ENCODE results near the gene DPH6.

Gene DPH6

GRCh38 chr15:35560258-35560657 is 14.3 kb upstream of the DPH6 start:
- no peak for DNase-seq
- Histone ChIP-seq H3K4me1 (ENCODE audit: control insufficient read depth, low read depth, low read length) (no peaks in the 10 kb centered on the region), H3K27me3 (ENCODE audit: insufficient read depth, low read length, poor library complexity) (no peaks in the 10 kb centered on the region), H2BK5ac (ENCODE audit: low read length) (no peak overlapping the region), H3K36me3 (ENCODE audit: control insufficient read depth, insufficient read depth, low read length) (no peaks in the 10 kb centered on the region), H4K8ac (ENCODE audit: low read depth, low read length) (no peak overlapping the region), H3K79me1 (ENCODE audit: low read length) (no peaks in the 10 kb centered on the region), H4K5ac (ENCODE audit: low read length) (no peak overlapping the region), H3K4me3 (ENCODE audit: low read length) (no peak overlapping the region), H2AK5ac (ENCODE audit: low read length) (no peak overlapping the region), H3K23ac (ENCODE audit: low read length) (no peak overlapping the region), H3K56ac (ENCODE audit: low read length) (no peak overlapping the region), H3K79me2 (ENCODE audit: control insufficient read depth, insufficient read depth, low read length) (no peaks in the 10 kb centered on the region), H3K4me2 (ENCODE audit: low read length) (no peak overlapping the region), H2BK120ac (ENCODE audit: low read depth, low read length) (no peak overlapping the region), H2BK15ac (replicated peaks; ENCODE audit: low read depth) (no peak overlapping the region), H3K27ac (ENCODE audit: low read depth, low read length) (no peak overlapping the region), H3K18ac (ENCODE audit: low read length) (no peak overlapping the region), H3K9ac (ENCODE audit: low read length) (no peak overlapping the region), H3K4ac (ENCODE audit: low read depth, low read length) (no peak overlapping the region)
- no CpG with 5 or more reads among the region's 1 CpG for WGBS (ENCODE audit: extremely low coverage, insufficient coverage, low lambda C conversion rate)

GRCh38 chr15:35559683-35560082 is 13.7 kb upstream of the DPH6 start:
- H3K56ac ChIP-seq (ENCODE audit: low read length): no peak overlapping the region
- H4K5ac ChIP-seq (ENCODE audit: low read length): no peak overlapping the region
- H2AK5ac ChIP-seq (ENCODE audit: low read length): no peak overlapping the region
- no peak overlapping the region for H4K8ac ChIP-seq (ENCODE audit: low read depth, low read length)
- no peaks in the 10 kb centered on the region for H3K4me1 ChIP-seq (ENCODE audit: control insufficient read depth, low read depth, low read length)
- no peak overlapping the region for H3K4me2 ChIP-seq (ENCODE audit: low read length)
- H3K36me3 ChIP-seq (ENCODE audit: control insufficient read depth, insufficient read depth, low read length): no peaks in the 10 kb centered on the region
- H2BK120ac ChIP-seq (ENCODE audit: low read depth, low read length): no peak overlapping the region
- no peak overlapping the region for H3K9ac ChIP-seq (ENCODE audit: low read length)
- no peaks in the 10 kb centered on the region for H3K79me2 ChIP-seq (ENCODE audit: control insufficient read depth, insufficient read depth, low read length)
- no peak overlapping the region for H3K4me3 ChIP-seq (ENCODE audit: low read length)
- H3K4ac ChIP-seq (ENCODE audit: low read depth, low read length): no peak overlapping the region
- no peak overlapping the region for H2BK5ac ChIP-seq (ENCODE audit: low read length)
- WGBS (ENCODE audit: extremely low coverage, insufficient coverage, low lambda C conversion rate): no CpG with 5 or more reads among the region's 2 CpGs
- no peaks in the 10 kb centered on the region for H3K79me1 ChIP-seq (ENCODE audit: low read length)
- no peak overlapping the region for H3K27ac ChIP-seq (ENCODE audit: low read depth, low read length)
- no peaks in the 10 kb centered on the region for H3K27me3 ChIP-seq (ENCODE audit: insufficient read depth, low read length, poor library complexity)
- no peak for DNase-seq
- H2BK15ac ChIP-seq (replicated peaks; ENCODE audit: low read depth): no peak overlapping the region
- no peak overlapping the region for H3K23ac ChIP-seq (ENCODE audit: low read length)
- H3K18ac ChIP-seq (ENCODE audit: low read length): no peak overlapping the region

- Histone ChIP-seq H3K23ac (ENCODE audit: low read length) (no peak overlapping the region), H3K4me1 (ENCODE audit: control insufficient read depth, low read depth, low read length) (no peaks in the 10 kb centered on the region), H3K36me3 (ENCODE audit: control insufficient read depth, insufficient read depth, low read length) (no peaks in the 10 kb centered on the region), H3K27ac (ENCODE audit: low read depth, low read length) (no peak overlapping the region), H3K79me1 (ENCODE audit: low read length) (no peaks in the 10 kb centered on the region), H3K4me2 (ENCODE audit: low read length) (no peak overlapping the region), H3K18ac (ENCODE audit: low read length) (no peak overlapping the region), H3K9ac (ENCODE audit: low read length) (no peak overlapping the region), H3K27me3 (ENCODE audit: insufficient read depth, low read length, poor library complexity) (no peaks in the 10 kb centered on the region), H3K4me3 (ENCODE audit: low read length) (no peak overlapping the region), H2BK15ac (replicated peaks; ENCODE audit: low read depth) (no peak overlapping the region), H4K8ac (ENCODE audit: low read depth, low read length) (no peak overlapping the region), H3K56ac (ENCODE audit: low read length) (no peak overlapping the region), H2BK120ac (ENCODE audit: low read depth, low read length) (no peak overlapping the region), H2BK5ac (ENCODE audit: low read length) (no peak overlapping the region), H2AK5ac (ENCODE audit: low read length) (no peak overlapping the region), H3K79me2 (ENCODE audit: control insufficient read depth, insufficient read depth, low read length) (no peaks in the 10 kb centered on the region), H3K4ac (ENCODE audit: low read depth, low read length) (no peak overlapping the region), H4K5ac (ENCODE audit: low read length) (no peak overlapping the region)
- WGBS (ENCODE audit: extremely low coverage, insufficient coverage, low lambda C conversion rate): no CpG with 5 or more reads among the region's 4 CpGs
- peak; percentile 66 for DNase-seq
These were observed 11.6 kb upstream of the DPH6 start for GRCh38 chr15:35557544-35557943.

GRCh38 chr15:35557012-35557411 is 11.0 kb upstream of the DPH6 start:
- H2BK5ac ChIP-seq (ENCODE audit: low read length): no peak overlapping the region

GRCh38 chr15:35555244-35555643 is 9.3 kb upstream of the DPH6 start:
- Histone ChIP-seq H3K4me2 (ENCODE audit: low read length) (no peak overlapping the region), H3K27ac (ENCODE audit: low read depth, low read length) (no peak overlapping the region), H3K4ac (ENCODE audit: low read depth, low read length) (no peak overlapping the region), H2BK15ac (replicated peaks; ENCODE audit: low read depth) (no peak overlapping the region), H2AK5ac (ENCODE audit: low read length) (no peak overlapping the region), H3K18ac (ENCODE audit: low read length) (no peak overlapping the region), H3K23ac (ENCODE audit: low read length) (no peak overlapping the region), H4K8ac (ENCODE audit: low read depth, low read length) (no peak overlapping the region), H2BK120ac (ENCODE audit: low read depth, low read length) (no peak overlapping the region), H3K9ac (ENCODE audit: low read length) (no peak overlapping the region), H4K5ac (ENCODE audit: low read length) (no peak overlapping the region), H3K79me1 (ENCODE audit: low read length) (no peaks in the 10 kb centered on the region), H3K36me3 (ENCODE audit: control insufficient read depth, insufficient read depth, low read length) (no peaks in the 10 kb centered on the region), H3K56ac (ENCODE audit: low read length) (no peak overlapping the region), H3K27me3 (ENCODE audit: insufficient read depth, low read length, poor library complexity) (no peaks in the 10 kb centered on the region), H3K4me3 (ENCODE audit: low read length) (no peak overlapping the region), H3K79me2 (ENCODE audit: control insufficient read depth, insufficient read depth, low read length) (no peaks in the 10 kb centered on the region), H2BK5ac (ENCODE audit: low read length) (no peak overlapping the region), H3K4me1 (ENCODE audit: control insufficient read depth, low read depth, low read length) (no peaks in the 10 kb centered on the region)
- no CpG with 5 or more reads among the region's 1 CpG for WGBS (ENCODE audit: extremely low coverage, insufficient coverage, low lambda C conversion rate)
- DNase-seq: no peak

More at GRCh38 chr15:35557012-35557411, 11.0 kb upstream of the DPH6 start:
- H4K8ac ChIP-seq (ENCODE audit: low read depth, low read length): no peak overlapping the region
- H3K18ac ChIP-seq (ENCODE audit: low read length): no peak overlapping the region
- H3K4me3 ChIP-seq (ENCODE audit: low read length): no peak overlapping the region
- H2BK15ac ChIP-seq (replicated peaks; ENCODE audit: low read depth): no peak overlapping the region
- H2BK120ac ChIP-seq (ENCODE audit: low read depth, low read length): no peak overlapping the region
- no peak overlapping the region for H3K23ac ChIP-seq (ENCODE audit: low read length)
- no peaks in the 10 kb centered on the region for H3K4me1 ChIP-seq (ENCODE audit: control insufficient read depth, low read depth, low read length)
- WGBS (ENCODE audit: extremely low coverage, insufficient coverage, low lambda C conversion rate): no CpG with 5 or more reads among the region's 4 CpGs
- no peaks in the 10 kb centered on the region for H3K36me3 ChIP-seq (ENCODE audit: control insufficient read depth, insufficient read depth, low read length)
- no peaks in the 10 kb centered on the region for H3K79me2 ChIP-seq (ENCODE audit: control insufficient read depth, insufficient read depth, low read length)
- H4K5ac ChIP-seq (ENCODE audit: low read length): no peak overlapping the region
- no peak overlapping the region for H3K4me2 ChIP-seq (ENCODE audit: low read length)
- H3K56ac ChIP-seq (ENCODE audit: low read length): no peak overlapping the region
- H3K9ac ChIP-seq (ENCODE audit: low read length): no peak overlapping the region
- H3K27ac ChIP-seq (ENCODE audit: low read depth, low read length): no peak overlapping the region
- no peaks in the 10 kb centered on the region for H3K79me1 ChIP-seq (ENCODE audit: low read length)
- H2AK5ac ChIP-seq (ENCODE audit: low read length): no peak overlapping the region
- no peak overlapping the region for H3K4ac ChIP-seq (ENCODE audit: low read depth, low read length)
- no peak for DNase-seq
- no peaks in the 10 kb centered on the region for H3K27me3 ChIP-seq (ENCODE audit: insufficient read depth, low read length, poor library complexity)

GRCh38 chr15:35550957-35551356 is 5.0 kb upstream of the DPH6 start:
- Histone ChIP-seq H3K79me2 (ENCODE audit: control insufficient read depth, insufficient read depth, low read length) (no peaks in the 10 kb centered on the region), H3K4me3 (ENCODE audit: low read length) (no peak overlapping the region), H3K4me1 (ENCODE audit: control insufficient read depth, low read depth, low read length) (peaks cover 13% of the 10 kb centered on the region), H3K36me3 (ENCODE audit: control insufficient read depth, insufficient read depth, low read length) (no peaks in the 10 kb centered on the region), H3K18ac (ENCODE audit: low read length) (no peak overlapping the region), H2BK5ac (ENCODE audit: low read length) (no peak overlapping the region), H2BK120ac (ENCODE audit: low read depth, low read length) (no peak overlapping the region), H2AK5ac (ENCODE audit: low read length) (no peak overlapping the region), H4K5ac (ENCODE audit: low read length) (no peak overlapping the region), H3K79me1 (ENCODE audit: low read length) (no peaks in the 10 kb centered on the region), H4K8ac (ENCODE audit: low read depth, low read length) (no peak overlapping the region), H3K27ac (ENCODE audit: low read depth, low read length) (no peak overlapping the region), H3K9ac (ENCODE audit: low read length) (no peak overlapping the region), H3K56ac (ENCODE audit: low read length) (no peak overlapping the region), H2BK15ac (replicated peaks; ENCODE audit: low read depth) (no peak overlapping the region), H3K4ac (ENCODE audit: low read depth, low read length) (no peak overlapping the region), H3K23ac (ENCODE audit: low read length) (no peak overlapping the region), H3K27me3 (ENCODE audit: insufficient read depth, low read length, poor library complexity) (no peaks in the 10 kb centered on the region), H3K4me2 (ENCODE audit: low read length) (no peak overlapping the region)
- no CpG with 5 or more reads among the region's 5 CpGs for WGBS (ENCODE audit: extremely low coverage, insufficient coverage, low lambda C conversion rate)
- DNase-seq: no peak
